ENCODE measurements around the gene STING1.

- TF ChIP-seq EP300 (IDR thresholded peaks at IDR 0.05; ENCODE audit: borderline replicate concordance in 1 of 2, low read depth in 1 of 2, low read length in 1 of 2) (no peak), RFX5 (IDR thresholded peaks at IDR 0.05; ENCODE audit: low read length) (no peak), RCOR1 (IDR thresholded peaks at IDR 0.05; ENCODE audit: low read length) (no peak), CTCF (IDR thresholded peaks at IDR 0.05) (no peak), PBX3 (IDR thresholded peaks at IDR 0.05) (no peak), TEAD4 (IDR thresholded peaks at IDR 0.05; ENCODE audit: borderline replicate concordance, insufficient read depth) (no peak), JUND (IDR thresholded peaks at IDR 0.05) (no peak), RAD21 (IDR thresholded peaks at IDR 0.05; ENCODE audit: low read length) (no peak), TAF1 (IDR thresholded peaks at IDR 0.05; ENCODE audit: borderline replicate concordance, low read depth, low read length) (no peak)
Measured at GRCh38 chr5:139472386-139473030, 10.1 kb downstream of the STING1 start.
